Measurements from ENCODE around the gene CXCL5.
"Not testable (repeated sequence)": the region's sequence is repeated elsewhere in the genome, so short reads cannot be mapped to it uniquely, and the experiment has no call there.

CXCL5 gene

GRCh38 chr4:73970945-73971344 is 27.5 kb downstream of the CXCL5 start:
- no peak for DNase-seq (ENCODE audit: low spot score)

- no peak for DNase-seq (ENCODE audit: low spot score)
These were observed 28.5 kb downstream of the CXCL5 start for GRCh38 chr4:73970011-73970410.

GRCh38 chr4:73967866-73968265 is 30.6 kb downstream of the CXCL5 start:
- DNase-seq (ENCODE audit: low spot score): no peak

- DNase-seq (ENCODE audit: low spot score): no peak
These were observed 33.4 kb downstream of the CXCL5 start for GRCh38 chr4:73964862-73965611.

- DNase-seq (ENCODE audit: low spot score): no peak
These were observed 35.8 kb downstream of the CXCL5 start for GRCh38 chr4:73962724-73963123.

- DNase-seq (ENCODE audit: low spot score): not testable (repeated sequence)
These were observed 39.4 kb downstream of the CXCL5 start for GRCh38 chr4:73959041-73959440.

- no peak for DNase-seq (ENCODE audit: low spot score)
These were observed 46.1 kb downstream of the CXCL5 start for GRCh38 chr4:73952352-73952751.

GRCh38 chr4:73950376-73950920 is 48.0 kb downstream of the CXCL5 start:
- not testable (repeated sequence) for DNase-seq (ENCODE audit: low spot score)

GRCh38 chr4:73948990-73949706 is 49.3 kb downstream of the CXCL5 start:
- no peak for DNase-seq (ENCODE audit: low spot score)

GRCh38 chr4:73948291-73948690 is 50.2 kb downstream of the CXCL5 start:
- DNase-seq (ENCODE audit: low spot score): no peak

GRCh38 chr4:73947239-73947985 is 51.1 kb downstream of the CXCL5 start:
- no peak for DNase-seq (ENCODE audit: low spot score)

- no peak for DNase-seq (ENCODE audit: low spot score)
These were observed 52.6 kb downstream of the CXCL5 start for GRCh38 chr4:73945674-73946449.
